AG04449 (cell line): ENCODE measurements around the gene APOC1.
"Not testable (repeated sequence)": the region's sequence is repeated elsewhere in the genome, so short reads cannot be mapped to it uniquely, and the experiment has no call there.

Experiments
- CTCF ChIA-PET: fragments of 350-600 bp; formaldehyde crosslinking; extraction: SDS; loops from one replicate; lab custom pipeline; 2021; ENCODE audit warnings: antibody characterized with exemption; lab: Yijun Ruan, JAX
- POLR2A ChIA-PET: fragments of 400-600, 350-600 bp; formaldehyde crosslinking; extraction: SDS; loops from one replicate; lab custom pipeline; 2020; ENCODE audit warnings: antibody characterized with exemption, inconsistent platforms; lab: Yijun Ruan, JAX
- DNase-seq: peaks from one replicate; pipeline ENCODE4 v3.0.0-alpha.2; 2010; ENCODE audit warnings: low read depth, low spot score
- H3K4me3 ChIP-seq: 2 replicates; pipeline ENCODE4 v1.5.1; 2011; ENCODE audit warnings: low read depth, mild to moderate bottlenecking, control low read depth, low read length
- CTCF ChIP-seq: IDR thresholded peaks from one replicate; pipeline ENCODE4 v1.5.1; 2011; ENCODE audit warnings: mild to moderate bottlenecking, moderate library complexity, low read length, control low read depth, inconsistent platforms; ENCODE audit not compliant: insufficient read depth; ENCODE audit errors: missing control alignments

Gene APOC1

GRCh38 chr19:44908074-44908835, 6.2 kb upstream of the APOC1 start:
- CTCF ChIA-PET = interaction anchor here (1.1 to 10.3 kb wide), 2 partner anchors 47 to 137 kb away, joined by 3 to 208 read pairs; partner anchors contain the start of gene CLPTM1
- DNase-seq = no peak
- POLR2A ChIA-PET = no interaction called here
- no peak overlapping the region for H3K4me3 ChIP-seq
- no peak for TF ChIP-seq CTCF

- CTCF ChIA-PET = interaction anchor here (10.3 kb wide), 1 partner anchor 46 kb away, joined by 208 read pairs; the partner anchor contains the start of gene CLPTM1
- POLR2A ChIA-PET = no interaction called here
- TF ChIP-seq CTCF = no peak
Observed at GRCh38 chr19:44908836-44909261, 5.6 kb upstream of the APOC1 start.

GRCh38 chr19:44909775-44910174, 4.6 kb upstream of the APOC1 start:
- ChIA-PET POLR2A (interaction anchor here (0.6 kb wide), 1 partner anchor 163 kb away, joined by 4 read pairs; no protein-coding TSS in a partner anchor), CTCF (interaction anchor here (2.7 kb wide), 1 partner anchor 42 kb away, joined by 18 read pairs; no protein-coding TSS in a partner anchor)
- no peak for TF ChIP-seq CTCF
- DNase-seq = no peak
- no peak overlapping the region for H3K4me3 ChIP-seq

More at GRCh38 chr19:44908836-44909261, 5.6 kb upstream of the APOC1 start:
- H3K4me3 ChIP-seq = no peak overlapping the region
- no peak for DNase-seq

GRCh38 chr19:44911896-44912295, 2.5 kb upstream of the APOC1 start:
- POLR2A ChIA-PET, DNase-seq, H3K4me3 ChIP-seq: not testable (repeated sequence)
- CTCF ChIA-PET = interaction anchor here (0.8 to 2.7 kb wide), 8 partner anchors 10 to 427 kb away, joined by 3 to 18 read pairs (median 6); no protein-coding TSS in a partner anchor

- H3K4me3 ChIP-seq = no peak overlapping the region
- no peak for TF ChIP-seq CTCF
- ChIA-PET CTCF (interaction anchor here (0.7 to 1.5 kb wide), 4 partner anchors 8 to 40 kb away, joined by 3 to 4 read pairs (median 4); no protein-coding TSS in a partner anchor), POLR2A (no interaction called here)
- no peak for DNase-seq
Observed at GRCh38 chr19:44912854-44913253, 1.6 kb upstream of the APOC1 start.

GRCh38 chr19:44913512-44914432, 636 bp upstream of the APOC1 start:
- DNase-seq, POLR2A ChIA-PET: not testable (repeated sequence)
- H3K4me3 ChIP-seq = peak overlapping the region; percentile 58; the same call in 1 of the 2 replicates
- CTCF ChIA-PET = interaction anchor here (0.7 to 1.5 kb wide), 4 partner anchors 9 to 39 kb away, joined by 3 to 4 read pairs (median 4); no protein-coding TSS in a partner anchor
